SK-N-MC (cell line): ENCODE results near the gene RBMS1.

Experiments
- EZH2 ChIP-seq: fragments of 200-600 bp; sonication (generic); IDR thresholded peaks from one replicate; pipeline ENCODE4 v1.6.1; 2017; ENCODE audit warnings: antibody characterized with exemption
- POLR2AphosphoS5 ChIP-seq: IDR thresholded peaks from 2 replicates; pipeline ENCODE4 v1.6.1; 2012; ENCODE audit warnings: mild to moderate bottlenecking, low read depth, low read length, borderline replicate concordance

GRCh38 chr2:160252278-160252887 is 241.2 kb downstream of the RBMS1 start:
- TF ChIP-seq POLR2AphosphoS5: no peak
- no peak for TF ChIP-seq EZH2
